Islet precursor cell (in vitro differentiated cells): ENCODE measurements around the gene CIPC.

Experiments used
- DNase-seq: peaks from one replicate; pipeline ENCODE4 v3.0.0-alpha.2; 2018

The CIPC gene

DNA sequence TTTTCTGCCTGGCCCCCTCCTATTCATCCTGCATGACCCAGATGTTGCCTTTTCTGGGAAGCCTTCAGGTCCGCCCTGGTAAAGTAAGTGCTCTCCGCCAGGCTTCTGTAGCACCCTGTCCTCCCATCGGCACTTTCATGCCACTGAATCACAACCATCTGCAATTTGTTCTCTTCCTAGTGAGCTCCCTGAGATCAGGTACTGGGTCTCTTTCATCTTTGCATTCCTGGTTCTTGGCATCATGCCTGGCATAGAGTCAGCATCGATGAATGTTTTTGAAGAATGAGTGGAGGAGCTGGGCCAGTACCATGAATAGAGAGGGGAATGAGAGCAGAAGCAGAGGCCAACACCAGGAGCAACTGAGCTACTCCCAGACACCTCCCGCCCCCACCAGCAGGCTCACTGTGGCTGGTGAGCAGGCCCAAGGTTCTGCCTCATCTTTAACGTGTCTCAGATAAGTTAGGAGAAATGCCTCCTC is 30.4 kb downstream of the CIPC start:
- no peak for DNase-seq

GRCh38 chr14:77130386-77130785 is 32.3 kb downstream of the CIPC start:
- DNase-seq: no peak

- DNase-seq: no peak
Observed at GRCh38 chr14:77131206-77131605, 33.1 kb downstream of the CIPC start.

DNA sequence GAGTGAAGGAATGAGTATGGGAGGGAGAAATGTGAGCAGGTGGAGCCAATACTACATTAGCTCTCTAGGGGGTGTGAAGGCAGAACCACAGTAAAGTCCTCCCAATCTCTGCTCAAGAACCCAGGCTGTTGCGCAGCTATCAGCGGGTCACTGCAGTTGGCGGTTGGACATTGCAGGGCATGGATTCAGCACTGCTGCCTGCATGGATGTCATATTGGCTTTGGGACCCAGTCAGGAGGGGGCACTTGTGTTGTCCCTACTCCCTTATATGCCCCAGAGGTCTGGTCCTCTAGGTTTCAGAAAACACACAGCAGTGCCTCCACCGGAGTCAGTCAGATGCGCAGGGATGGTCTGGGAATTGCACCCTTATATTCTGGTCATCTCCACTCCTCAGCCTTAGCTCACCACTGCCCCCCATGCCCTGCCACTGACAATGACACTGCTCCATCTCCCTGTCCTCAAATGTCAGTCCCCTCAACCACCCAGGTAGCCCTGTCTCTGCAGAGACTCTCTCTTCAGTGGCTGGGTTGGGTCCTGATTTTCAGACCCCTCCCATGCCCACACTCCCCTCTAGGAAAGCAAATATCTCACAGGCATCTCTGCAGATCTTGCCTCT is 33.9 kb downstream of the CIPC start:
- no peak for DNase-seq

GRCh38 chr14:77133720-77134338 is 35.8 kb downstream of the CIPC start:
- peak; percentile 91 for DNase-seq

DNA sequence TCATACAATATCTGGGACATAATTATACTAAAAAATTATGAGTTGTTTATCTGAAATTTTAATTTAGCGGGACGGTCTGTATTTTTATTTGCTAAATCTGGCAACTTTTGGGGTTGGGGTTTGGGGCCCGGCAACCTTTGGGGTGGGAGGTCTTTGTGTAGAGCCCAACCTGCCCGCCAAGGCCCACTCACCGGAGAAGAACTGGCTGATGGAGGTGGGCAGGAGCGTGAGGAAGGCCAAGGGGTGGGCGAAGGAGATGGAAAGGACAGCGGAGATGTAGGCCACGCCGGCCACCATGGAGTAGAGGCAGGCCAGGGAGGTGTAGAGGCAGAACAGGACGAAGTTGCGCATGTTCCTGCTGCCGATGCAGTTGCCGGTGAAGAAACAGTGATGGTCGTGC is 41.0 kb downstream of the CIPC start:
- DNase-seq: no peak

- peak; percentile 89 for DNase-seq
Observed at GRCh38 chr14:77139540-77140358, 41.7 kb downstream of the CIPC start.

GRCh38 chr14:77140359-77141213 is 42.5 kb downstream of the CIPC start:
- no peak for DNase-seq

DNA sequence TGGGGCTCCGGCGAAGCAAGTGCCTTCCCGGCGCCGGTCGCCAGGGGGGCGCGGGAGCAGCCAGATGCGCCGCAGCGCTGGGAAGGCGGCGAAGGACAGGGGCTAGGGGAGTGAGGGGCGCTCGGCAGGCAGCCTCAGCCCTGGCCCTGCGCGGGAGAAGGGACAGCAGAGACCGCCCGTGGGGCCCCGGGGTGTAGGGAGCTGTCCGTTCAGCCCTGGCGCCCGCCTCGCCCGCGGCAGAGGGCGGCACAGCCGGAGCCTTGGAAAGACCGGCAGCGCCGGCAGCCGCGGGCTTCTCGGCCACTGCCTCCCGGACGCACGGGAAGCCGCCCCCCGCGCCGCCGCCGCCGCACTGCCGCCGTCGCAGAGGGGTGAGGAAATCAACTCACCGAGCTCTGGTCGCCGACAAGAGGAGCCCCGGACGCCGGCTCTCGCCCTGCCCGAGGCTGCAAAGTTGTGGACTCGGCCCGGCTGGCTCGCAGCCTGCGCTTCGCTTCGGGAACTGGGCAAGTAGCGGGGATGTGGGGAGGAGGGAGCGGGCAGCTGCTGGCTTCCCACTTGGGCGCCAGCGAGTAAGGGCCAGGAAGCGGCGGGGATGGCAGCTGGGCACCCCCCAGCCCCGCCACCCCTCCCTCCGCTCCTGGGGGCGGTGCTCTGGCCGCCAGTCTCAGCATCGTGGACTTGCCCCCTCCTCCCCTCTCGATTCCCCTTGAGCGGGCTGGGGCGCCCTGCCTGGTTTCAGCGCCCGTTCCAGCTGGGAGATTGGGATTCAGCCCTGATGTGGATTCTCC is 43.4 kb downstream of the CIPC start, which contains the start of gene ZDHHC22:
TSS of gene ZDHHC22 (minus strand) at position 578 of the 791 bp plus-strand sequence. CDS start 2,053 bp downstream, outside the sequence.
- peak; percentile 89 for DNase-seq

- DNase-seq: no peak
Observed at GRCh38 chr14:77142005-77142800, 44.1 kb downstream of the CIPC start.

DNA sequence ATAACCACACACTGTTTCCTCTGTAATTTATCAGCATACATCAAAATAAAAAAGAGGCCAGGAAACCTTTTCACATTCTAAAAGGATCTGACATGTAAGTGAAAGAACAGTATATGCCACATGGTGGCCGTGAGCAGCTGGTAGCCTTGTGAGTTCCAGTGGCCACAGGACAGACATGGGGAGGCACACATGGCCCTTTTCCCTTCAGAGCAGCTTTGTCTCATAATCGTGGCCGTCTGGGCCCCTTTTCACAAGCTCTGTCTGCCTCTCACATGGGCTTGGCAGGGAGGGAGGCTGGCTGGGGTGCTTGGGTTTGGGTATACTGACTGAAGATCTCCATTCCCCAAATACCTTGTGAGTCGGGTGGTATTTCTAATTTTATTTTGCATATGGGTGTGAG is 45.0 kb downstream of the CIPC start:
- no peak for DNase-seq

DNA sequence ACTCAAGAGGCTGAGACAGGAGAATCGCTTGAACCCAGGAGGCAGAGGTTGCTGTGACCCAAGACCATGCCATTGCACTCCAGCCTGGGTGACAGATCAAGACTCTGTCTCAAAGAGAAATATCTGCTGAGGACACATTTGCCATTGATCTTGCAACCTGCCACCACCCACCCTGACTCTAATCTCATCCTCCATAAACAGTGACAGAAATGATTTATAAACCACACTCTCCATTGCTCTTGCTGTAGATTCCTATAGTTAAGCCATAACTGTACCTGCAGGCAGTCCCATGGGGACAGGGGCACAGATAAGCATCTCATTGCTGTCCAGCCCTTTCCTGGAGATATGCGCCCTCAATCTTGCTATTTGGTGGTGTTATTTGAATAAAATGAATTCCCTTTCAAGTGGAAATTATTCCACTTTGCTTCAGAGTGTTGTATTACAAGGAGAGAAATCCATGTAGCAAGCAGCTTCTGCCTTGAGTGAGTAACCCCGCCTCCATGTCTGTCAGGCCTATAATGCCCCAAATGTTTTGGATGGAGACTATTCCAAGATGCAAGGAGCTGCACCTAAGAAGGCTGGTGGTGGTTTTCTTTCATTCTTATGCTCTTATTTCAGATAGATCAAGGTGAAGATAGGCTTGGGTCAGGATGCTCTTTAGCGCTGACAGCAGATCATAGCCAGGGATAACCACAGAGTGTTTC is 46.5 kb downstream of the CIPC start:
- no peak for DNase-seq

DNA sequence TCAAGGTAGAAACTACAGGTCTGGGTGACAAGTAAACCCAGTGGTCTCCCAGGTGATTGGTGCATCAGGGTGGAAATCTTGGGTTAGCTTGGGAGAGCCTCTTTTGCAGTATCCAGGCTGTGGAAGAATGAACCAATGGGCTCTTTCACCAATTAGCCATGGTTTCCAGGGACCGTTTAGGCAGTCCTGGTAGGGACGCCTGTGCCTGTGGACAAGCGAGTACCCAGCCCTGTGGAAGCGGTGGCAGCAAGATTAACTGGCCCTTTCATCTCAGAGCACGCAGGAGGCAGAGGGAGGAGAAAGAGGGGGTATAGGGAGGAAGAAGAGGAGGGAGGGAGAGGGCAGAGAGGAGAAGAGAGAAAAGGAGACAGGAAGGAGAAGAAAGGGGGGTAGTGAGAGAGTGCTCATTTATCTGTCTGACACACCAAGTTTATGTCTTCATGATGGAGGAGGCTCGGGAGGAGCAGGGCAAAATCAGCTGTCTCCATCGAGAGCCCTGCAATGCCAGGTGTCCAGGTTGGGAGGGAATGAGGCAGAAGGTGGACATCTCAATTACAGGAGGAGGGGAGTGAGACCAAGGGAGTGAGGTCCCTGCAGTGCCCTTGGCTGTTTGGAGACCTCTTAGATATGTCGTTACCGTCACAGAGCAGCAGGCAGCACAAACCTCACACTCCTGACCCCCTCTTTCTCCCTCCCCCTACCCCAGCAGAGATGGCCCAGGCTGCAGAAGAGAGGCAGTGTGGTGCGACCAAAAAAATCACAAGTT is 48.1 kb downstream of the CIPC start:
- DNase-seq: peak; percentile 50

GRCh38 chr14:77148510-77149231 is 50.6 kb downstream of the CIPC start:
- peak; percentile 27 for DNase-seq

DNA sequence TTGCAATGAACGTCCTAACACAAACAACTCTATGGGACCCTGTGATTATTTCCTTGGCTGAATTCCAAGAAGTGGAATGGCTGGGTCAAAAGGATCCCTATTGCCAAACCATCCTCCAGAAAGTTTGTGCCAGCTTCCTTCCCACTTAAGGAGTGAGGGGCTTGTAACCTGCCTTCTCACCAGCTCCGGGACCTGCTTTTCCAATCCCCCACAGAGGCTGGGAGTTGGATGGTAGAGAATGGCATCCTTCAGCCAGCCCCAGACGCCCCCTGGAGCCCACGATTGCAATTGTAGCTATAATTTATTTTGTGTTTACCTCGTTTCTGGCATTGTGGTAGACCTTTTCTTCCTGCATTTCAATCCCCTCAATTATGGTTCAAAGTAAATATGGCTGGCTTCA is 53.2 kb downstream of the CIPC start:
- peak; percentile 65 for DNase-seq

GRCh38 chr14:77151918-77152588 is 54.0 kb downstream of the CIPC start:
- peak; percentile 7 for DNase-seq

- DNase-seq: no peak
Observed at GRCh38 chr14:77153802-77154201, 55.7 kb downstream of the CIPC start.

- DNase-seq: peak; percentile 15
Observed at GRCh38 chr14:77154421-77154820, 56.4 kb downstream of the CIPC start.
